GM03348 (cell line): ENCODE data around the gene TTYH2.

Experiments used
- DNase-seq: peaks from one replicate; pipeline ENCODE4 v3.0.0; 2012; ENCODE audit warnings: low spot score

TTYH2 gene

DNA sequence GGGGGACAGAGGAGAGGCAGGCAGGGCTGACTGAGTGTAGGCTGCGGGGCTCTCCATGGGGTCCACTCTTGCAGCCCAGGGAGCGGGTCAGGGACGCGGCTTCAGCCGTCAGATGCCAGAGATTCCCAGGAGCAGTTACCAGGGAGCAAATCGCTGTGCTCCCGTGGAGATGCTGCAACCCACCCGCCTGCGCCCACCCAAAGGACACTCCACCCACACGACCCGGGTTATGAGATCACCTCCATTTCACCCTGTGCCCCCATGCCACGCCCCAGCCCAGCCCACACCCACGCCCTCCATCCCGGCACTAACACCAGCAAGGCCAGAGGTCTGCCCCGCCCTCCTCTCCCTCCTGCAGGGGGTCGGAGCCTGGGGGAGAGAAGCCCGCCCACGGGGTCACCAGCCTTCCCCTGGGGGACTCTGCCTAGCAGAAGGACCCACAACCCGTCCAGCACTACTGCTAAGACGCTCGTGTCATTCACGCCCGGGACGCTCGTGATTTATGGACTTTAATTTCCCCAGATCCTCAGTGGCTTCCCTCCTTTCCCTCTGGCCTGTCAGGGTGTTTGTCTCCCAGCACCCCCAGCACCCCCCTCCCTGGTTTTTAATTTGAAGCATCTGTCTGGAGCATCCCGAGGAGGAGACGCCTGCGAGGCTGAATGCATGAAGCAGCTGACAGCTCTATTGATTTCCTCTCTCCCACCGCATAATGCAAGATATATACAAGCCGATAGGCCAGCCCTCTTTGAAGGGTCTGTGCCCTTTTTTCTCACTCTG is 16.6 kb upstream of the TTYH2 start:
- DNase-seq: no peak

DNA sequence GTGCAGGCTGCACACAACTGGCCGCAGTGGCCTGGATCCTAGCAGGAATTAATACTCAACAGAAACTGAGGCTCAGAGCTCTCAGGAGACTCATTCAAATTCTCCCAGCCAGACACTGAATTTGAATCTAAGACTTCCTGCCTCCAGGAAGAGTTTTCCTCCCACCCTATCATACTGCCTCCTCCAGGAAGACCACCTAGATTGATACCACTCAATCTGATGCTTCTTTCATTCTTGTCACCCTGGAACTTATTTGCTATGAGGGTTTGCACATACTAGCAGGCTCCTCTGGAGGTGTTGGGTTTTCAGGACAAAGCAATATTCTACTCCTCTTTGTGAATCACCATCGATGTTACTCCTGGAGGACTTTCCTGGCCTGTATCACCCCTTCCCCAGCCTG is 15.6 kb upstream of the TTYH2 start:
- DNase-seq: no peak

DNA sequence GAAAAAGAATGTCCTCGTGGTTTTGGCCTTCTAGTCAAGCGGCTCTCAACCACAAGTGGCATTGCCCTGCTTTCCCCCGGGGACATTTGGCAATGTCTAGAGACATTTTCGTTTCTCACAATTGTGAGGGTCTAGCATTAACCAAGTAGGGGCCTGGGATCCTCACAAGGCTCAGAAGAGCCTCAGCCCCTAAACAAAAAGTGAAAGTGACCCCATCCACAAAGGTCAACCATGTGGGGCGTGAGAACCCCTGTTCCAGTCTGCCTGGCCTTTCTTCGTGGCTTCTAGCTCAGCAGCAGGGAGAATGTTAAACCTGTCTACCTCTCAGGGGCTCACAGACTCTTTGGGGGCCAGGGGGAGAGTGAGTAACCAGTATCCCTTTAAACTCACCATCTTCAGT is 14.7 kb upstream of the TTYH2 start:
- no peak for DNase-seq

DNA sequence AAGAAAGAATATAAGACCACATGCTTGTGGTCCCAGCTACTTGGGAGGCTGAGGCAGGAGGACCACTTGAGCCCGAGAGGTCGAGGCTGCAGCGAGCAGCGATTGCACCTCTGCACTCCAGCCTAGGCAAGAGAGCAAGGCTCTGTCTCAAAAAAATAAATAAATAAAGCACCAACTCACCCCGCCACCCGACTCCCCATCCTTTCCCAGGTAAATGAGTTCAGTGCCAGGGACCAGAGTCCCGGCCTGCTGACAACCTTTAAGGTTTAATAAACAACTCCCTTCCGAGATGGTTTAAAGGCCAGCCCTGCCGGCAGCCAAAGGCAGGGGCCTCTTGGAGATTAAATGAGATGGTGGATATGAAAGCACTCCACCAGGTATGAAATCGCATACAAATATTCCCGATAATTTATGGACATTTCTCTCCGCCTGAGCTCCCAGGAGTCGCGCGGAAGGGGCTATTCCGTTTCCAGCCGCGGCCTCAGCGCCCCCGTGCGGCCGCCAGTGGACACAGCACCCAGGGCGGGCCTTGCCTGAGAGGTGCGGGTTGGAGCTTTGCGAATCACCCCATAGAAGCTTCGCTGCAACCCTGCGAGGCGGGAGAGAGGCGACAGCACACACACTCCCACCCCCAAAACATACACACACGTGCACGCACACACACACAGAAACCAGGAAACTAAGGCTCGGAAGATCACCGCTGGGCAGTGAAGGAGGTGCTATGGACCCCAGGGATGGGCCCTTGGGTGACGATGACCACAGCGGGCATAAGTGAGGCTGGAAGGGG is 13.9 kb upstream of the TTYH2 start:
- peak; percentile 85 for DNase-seq

DNA sequence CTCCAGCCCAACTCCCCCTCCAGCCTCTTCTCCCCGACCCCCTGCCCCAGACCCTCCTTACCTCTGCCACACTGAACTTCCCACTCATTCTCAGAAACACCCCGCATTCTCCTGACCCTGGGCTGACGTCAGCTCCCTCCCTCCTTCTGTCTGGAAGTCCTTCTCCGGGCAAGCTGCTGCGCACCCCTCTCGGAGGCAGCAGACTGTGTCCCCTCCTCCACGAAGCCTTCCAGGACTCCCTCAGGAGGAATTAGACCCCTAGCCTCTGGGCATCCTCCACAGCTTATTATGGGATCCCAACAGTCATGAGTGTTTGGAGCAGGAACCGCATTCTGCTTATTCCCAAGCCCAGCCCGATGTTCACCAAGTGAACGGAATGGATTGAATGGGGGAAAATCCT is 13.3 kb upstream of the TTYH2 start:
- no peak for DNase-seq

DNA sequence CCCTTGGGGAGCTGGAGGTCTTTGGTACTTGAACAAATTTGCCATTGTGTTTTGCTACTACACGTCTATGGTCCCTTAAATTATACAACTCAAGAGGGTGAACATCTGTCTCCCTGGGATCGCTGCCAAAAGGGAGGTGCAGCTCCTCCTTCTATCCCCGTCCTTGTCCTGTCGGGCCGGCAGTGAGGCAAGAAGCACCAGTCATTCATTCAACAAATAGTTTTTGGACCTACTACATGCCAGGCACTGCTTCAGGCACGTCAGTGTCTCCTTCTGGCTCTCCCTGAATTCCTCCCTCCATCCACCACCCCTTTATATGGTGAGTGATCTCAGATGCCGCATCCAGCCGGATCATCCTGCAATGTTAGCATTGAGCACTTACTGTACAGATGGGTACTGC is 12.1 kb upstream of the TTYH2 start:
- peak; percentile 52 for DNase-seq

DNA sequence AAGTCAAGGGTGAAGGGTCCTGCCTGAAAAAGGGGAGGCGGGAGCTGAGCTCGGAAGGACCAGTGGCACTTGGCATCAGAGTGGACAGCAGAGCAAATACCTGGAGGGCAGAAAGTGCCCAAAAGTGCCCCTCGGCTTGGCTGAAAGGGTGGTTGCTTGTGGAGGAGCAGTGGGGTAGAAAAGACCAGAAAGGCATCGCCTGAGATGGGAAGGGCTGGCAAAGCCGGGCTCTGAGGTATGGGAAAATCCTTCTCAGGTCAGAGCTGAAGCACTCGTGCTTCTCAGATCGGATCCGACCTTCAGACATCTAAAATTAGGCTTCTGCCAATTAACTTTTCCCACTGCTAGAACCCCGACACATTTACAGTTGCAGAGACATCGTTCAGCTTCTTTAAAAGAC is 11.4 kb upstream of the TTYH2 start:
- DNase-seq: no peak

DNA sequence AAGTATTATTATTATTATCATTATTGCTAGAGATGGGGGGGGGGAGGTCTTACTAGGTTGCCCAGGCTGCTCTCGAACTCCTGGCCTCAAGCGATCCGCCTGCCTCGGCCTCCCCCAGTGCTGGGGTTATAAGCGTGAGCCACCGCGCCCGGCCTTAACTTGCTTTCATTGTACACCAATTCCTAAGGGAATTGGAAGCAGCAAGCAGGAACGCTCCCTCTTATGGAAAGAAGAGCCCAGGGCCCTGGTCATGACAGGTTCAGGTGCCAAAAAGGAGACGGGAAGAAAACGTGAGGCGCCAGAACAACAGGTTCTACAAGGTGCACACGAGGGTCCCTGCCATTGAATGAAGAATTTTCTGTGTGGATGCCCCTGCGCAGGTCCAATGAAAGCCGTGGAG is 10.4 kb upstream of the TTYH2 start:
- no peak for DNase-seq

DNA sequence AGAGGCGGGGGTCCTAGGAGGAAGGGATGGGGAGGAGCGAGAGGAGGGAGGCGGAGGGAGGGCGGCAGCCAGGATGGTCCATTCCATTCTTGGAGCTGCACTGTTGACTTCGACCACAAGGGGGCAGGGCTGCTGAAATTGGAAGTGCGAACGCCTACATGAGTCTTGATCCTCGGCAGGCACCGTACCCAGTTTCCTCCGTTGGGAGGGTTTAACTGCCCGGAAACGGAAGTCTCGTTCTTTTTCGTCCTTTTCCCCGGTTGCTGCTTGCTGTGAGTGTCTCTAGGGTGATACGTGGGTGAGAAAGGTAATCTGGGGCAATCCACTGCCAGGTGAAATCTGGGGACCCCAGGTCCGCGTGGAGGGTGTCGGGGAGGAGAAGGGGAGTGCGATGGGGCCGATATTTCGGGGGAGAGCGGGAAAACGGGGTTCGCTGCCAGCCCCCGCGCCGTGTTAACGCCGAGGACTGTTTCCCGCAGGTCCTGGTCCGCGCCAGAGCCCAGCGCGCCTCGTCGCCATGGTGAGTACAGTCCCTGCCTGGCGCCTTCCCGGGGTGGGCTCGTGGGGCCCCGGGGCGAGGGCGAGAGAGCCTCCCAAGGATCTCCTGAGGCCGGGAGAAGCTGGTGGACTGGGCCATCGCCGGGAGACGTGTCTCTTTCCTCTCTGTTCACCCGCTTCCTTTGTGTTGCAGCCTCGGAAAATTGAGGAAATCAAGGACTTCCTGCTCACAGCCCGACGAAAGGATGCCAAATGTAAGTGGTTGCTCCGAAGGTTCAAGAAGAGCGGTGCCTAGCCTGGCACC is 9.7 kb upstream of the TTYH2 start, which contains the start of gene RPL38:
TSS of gene RPL38 (plus strand) at position 240 of the 802 bp plus-strand sequence. CDS start at position 518, 278 bp downstream.
- peak; percentile 96 for DNase-seq

DNA sequence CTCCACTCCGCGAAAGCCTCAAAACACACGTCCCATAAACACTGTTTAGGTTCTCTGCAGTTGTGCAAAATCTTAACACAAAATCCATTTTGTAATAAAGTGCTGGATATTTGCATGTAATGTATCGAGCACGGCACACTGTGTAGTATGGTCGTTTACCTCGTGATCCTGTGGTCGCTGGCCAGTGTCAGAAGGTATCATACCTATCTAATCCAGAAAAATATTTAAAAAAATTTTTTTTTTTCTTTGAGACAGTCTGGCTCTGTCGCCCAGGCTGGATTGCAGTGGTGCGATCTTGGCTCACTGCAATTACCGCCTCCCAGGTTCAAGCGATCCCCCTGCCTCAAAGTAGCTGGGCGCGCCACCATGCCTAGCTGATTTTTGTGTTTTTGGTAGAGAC is 8.9 kb upstream of the TTYH2 start:
- no peak for DNase-seq

DNA sequence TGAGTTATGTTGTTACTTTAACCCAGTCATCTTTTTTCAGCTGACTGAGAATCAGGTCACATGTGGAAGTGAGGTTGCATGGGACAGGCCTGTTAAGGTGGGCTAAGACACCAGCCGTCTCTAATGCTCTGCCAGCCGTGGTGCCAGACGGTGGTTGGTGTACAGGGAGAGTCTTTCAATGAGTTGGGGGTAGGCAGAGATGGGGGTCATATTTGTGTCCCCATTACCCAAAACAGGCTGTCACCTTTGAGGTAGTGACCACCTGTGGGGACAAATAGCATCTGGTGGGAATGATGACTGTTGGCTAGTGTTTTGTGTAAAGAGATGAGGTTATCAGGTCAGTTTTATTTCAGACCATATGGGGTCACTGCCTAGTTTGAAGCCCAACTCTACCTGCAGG is 8.1 kb upstream of the TTYH2 start:
- no peak for DNase-seq

DNA sequence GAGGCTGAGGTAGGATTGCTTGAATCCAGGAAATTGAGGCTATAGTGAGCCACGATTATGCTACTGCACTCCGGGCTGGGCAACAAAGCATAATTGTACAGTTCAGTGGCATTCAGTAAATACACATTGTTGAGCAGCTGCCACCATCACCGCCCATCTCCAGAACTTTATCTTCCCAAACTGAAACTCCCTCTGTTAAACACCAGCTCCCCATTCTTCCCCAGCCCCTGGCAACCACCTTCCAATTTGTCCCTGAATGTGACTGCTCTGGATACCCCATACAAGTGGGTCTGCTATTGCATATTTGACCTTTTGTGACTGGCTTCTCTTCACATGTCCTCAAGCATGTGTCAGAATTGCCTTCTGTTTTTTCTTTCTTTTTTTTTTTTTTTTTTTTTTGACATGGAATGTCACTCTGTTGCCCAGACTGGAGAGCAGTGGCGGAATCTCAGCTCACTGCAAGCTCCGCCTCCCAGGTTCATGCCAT is 7.0 kb upstream of the TTYH2 start:
- no peak for DNase-seq

DNA sequence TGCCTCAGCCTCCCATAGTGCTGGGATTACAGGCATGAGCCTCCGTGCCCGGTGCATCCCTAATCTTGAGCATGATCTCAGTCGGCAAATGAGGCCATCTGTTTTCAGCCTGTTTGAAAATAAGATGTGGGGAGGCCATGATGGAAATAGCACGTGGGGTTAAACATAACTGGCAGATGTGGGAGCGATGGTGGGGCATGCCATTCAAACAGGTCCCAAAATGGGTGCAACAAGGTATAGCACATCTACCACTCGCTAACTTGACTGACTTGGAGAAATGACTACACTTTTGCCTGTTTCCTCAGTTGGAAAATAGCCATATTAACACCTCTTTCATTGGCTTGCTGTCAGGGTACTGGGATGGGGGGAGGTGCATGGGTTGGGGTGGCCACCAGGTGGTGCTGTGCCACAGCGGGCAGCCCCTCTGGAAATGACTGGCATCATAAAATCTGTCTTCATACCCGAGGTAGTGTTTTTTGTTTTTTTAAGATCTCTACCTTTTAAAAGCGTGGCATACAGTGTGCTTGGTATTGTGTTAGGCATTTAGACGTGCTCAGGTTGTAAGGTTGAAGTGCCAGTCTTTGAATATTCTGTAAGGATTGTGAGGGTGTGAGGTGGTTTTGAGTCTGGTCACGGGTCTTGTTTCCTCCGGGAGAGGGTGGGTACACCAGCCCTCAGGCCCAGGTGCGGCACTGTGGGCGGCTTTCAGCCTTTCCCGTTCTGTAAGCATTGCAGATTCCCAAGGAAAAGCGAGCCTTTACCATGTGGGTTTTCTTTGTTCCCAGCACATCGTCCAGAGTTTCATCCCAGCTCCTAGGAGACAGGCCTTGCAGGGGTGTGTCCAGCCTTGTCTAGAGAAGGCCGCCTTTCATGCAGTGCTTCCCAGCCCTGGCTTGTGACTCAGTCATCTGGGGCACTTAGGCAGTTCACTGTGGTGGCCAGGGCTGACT is 2.9 kb upstream of the TTYH2 start:
- peak; percentile 90 for DNase-seq

DNA sequence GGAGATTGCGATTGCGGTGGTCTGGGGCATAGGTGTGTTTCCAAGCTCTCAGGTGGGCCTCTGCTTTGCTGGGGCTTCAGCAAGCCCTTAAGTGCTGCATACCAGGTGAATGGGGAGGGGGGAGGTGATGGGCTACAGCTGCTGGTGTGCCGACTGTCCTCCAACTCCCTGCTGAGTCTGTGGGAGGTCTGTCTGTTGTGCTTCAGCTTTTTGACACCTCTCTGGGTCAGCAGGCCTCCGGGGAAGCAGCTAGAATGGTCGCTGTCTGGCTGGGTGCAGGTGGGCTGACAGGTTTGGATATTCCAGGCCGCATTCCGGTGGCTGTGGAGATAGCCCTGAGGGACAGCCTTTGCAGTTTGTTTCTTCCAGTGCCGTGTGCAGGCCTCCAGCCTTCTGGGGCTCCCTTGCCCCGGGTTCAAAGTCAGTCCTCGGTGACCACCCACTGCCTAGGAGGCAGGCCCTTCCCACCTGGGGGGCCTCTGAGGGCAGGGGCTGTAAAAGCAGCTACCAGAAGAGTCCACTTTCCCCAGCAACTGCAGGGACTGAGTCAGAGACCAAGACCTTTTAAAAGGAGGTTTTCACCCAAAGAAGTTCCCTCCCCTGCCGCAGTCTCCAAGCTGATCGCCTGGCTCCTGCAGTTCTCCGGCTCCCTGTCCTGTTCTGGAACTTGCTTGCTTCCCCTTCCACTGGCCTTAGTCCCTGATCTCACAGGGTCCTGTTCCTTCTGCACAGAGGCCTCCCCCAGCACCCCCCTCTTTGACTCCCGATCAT is 2.0 kb upstream of the TTYH2 start:
- no peak for DNase-seq

DNA sequence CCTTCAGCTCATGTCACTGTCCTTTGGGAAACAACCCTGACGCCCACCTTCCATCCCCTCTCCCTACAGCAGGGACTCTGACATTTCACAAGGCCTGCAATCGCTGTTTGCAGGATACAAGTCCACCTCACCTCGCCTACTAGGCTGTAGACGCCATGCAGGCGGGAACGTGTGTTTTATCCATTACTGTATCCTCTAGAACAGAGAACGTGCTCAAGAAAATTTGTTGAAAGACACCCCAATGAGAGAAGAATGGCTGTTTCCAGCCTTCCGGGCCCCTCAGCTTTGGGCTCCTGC is 1.5 kb upstream of the TTYH2 start:
- DNase-seq: no peak

DNA sequence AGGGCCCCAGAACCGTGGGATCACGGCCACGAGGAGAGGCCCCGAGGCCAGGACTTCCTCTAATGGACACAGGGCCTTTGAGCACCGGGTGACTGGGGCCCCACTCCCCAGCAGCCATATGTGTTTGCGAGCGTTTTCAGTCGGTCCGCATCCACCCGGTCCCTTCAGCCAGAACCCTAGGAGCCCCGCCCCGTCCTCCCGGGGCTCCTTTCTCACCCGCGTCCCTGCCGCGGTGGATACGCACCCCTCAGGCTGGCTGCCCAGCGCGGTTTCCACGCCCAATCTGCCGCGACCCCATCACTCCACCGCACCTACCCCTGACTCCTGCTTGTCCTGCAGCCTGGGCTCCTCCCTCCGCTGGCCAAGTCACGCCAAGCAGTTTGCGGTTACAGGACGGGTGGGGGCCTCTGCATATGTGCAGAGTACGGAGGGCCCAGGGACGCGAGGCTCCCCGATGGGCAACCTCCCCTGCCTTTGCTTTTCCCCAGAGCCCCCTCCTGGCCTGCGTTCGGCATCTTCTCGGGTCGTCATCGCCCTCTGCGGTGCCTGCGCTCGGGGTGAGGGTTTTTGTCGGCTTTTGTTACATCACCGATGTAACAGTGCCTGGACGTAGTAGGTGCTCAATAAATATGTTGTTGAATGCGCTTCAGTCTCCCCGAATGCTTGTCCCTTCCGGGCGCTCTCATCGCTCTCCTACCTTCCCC is 1.0 kb upstream of the TTYH2 start:
- peak; percentile 51 for DNase-seq

DNA sequence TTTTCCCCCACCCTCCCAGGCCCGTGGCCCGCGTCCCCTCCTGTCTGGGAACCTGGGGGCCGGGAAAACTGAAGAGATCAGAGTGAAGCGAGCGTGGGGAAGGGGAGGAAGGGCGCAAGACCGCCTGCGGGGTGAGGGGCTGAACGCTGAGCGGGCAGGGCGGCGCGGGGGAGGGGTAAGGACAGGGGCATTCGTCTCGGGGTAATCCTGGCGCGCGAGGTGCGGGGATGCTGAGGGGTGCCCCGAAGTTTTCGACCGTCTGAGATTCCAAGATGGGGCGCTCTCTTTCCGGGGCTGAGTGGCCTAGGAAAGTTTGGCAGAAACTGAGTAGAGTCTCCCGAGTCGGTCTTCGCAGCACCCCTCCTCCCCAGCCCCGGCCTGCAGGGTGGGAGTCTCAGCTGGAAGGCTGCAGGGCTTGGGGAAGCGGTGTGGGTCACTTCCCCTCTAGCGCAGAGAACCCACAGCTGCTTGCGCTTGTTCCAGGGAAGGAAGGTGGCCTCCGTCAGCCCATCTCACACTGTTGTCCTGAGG is 555 bp downstream of the TTYH2 start:
- DNase-seq: no peak

DNA sequence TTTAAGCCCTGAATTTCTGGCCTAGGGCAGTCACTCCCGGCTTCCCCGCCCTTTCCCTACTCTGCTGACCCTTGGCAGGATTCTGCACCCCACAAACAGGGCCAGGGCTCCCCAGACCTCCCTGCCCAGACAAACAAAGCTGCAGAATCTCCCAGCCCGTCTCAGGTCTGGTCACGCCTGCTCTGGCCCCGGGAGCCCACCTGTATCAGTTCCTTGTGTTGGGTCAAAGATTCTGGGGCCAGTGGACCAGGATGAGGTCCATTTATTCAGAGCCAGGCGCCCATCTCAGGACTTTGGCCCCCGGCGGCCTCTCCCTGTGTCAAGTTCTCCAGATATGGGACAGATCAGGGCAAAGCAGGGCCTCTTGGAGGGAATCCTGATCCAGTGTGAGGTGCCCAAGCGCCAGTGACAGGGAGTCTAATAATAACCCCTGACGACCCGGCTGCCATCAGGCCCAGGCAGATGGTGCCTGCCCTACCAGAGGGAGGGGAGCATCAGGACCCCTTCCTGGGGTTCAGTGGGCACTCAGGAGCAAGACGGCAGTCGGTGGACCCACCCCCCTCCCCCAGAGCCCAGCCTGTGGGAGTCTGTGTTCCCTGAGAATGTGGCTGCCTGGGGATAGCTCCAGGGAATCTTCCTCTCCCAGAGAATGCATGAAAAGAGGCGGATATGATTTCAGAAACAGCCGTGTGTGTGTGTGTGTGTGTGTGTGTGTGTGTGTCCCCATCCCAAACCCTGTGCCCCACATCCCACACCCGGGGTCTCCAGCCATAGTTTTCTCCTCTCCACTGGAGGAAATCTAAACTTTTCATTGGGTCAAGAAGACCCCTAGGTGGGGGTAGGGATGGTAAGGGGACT is 1.3 kb downstream of the TTYH2 start:
- DNase-seq: no peak

DNA sequence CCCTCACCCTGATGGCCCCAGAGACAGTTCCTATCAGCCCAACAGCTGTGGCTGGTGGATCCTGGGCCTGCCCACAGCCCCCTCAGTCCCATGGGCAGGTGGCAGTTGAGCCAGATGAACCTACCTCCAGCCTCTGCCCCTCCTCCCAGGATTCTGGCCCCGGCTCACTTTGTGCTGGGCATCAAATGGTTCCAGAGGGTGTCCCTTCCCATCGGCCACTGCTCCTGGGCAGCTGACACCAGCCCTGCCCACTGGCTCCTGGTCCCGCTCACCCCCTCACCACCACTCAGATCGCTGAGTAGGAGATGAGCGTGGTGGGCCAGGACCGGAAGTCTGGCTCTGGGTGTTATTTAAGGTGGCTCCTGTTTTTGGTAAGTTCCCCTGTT is 2.0 kb downstream of the TTYH2 start:
- DNase-seq: no peak
